Omental fat pad (tissue), 4 donors: ENCODE data around the gene ECM2. TPM values are rescaled to one million over a fixed set of nuclear protein-coding genes. Genes with fewer than 3 reads are reported as not detected.

Source experiments
- ATAC-seq: fragments of 150-250 bp; one replicate; pipeline ENCODE4 v1.9.1; 2016; ENCODE audit warnings: mild to moderate bottlenecking, moderate library complexity; ENCODE audit not compliant: low FRiP score
- DNase-seq: peaks from one replicate; pipeline ENCODE4 v3.0.0-alpha.2; 2019; ENCODE audit warnings: low spot score
- CTCF ChIP-seq, 3 donors: fragments of 450-650 bp; IDR thresholded peaks; one replicate each; pipeline ENCODE4 v1.5.1; 2016 to 2017; ENCODE audit warnings: antibody characterized with exemption in 3 of 3, mild to moderate bottlenecking in 3 of 3, moderate library complexity in 2 of 3
- total RNA-seq, 4 donors: library from RNA; depleted of rRNA; stranded (reverse); fragments of >200 nt; gene quantifications; one replicate each; pipeline ENCODE4 v1.1.0, GENCODE V29; 2016

Gene ECM2
- total RNA-seq, 4 donors from 2014 or later = 45.6 to 80.6 (median 54.1) TPM

GRCh38 chr9:92492781-92493401 is 42.9 kb downstream of the ECM2 start:
- TF ChIP-seq CTCF (IDR thresholded peaks at IDR 0.05) = no peak
- no peak for DNase-seq
- no peak for ATAC-seq

GRCh38 chr9:92488681-92489550 is 46.9 kb downstream of the ECM2 start:
- no peak for DNase-seq
- no peak for TF ChIP-seq CTCF (IDR thresholded peaks at IDR 0.05)
- no peak for ATAC-seq

- no peak for TF ChIP-seq CTCF (IDR thresholded peaks at IDR 0.05)
- ATAC-seq (no peak), DNase-seq (no peak)
Measured at GRCh38 chr9:92486371-92486770, 49.4 kb downstream of the ECM2 start.

GRCh38 chr9:92484563-92484962 is 51.2 kb downstream of the ECM2 start:
- no peak for ATAC-seq
- TF ChIP-seq CTCF (IDR thresholded peaks at IDR 0.05) = no peak
- no peak for DNase-seq

- no peak for DNase-seq
- ATAC-seq = no peak
- no peak for TF ChIP-seq CTCF (IDR thresholded peaks at IDR 0.05)
Measured at GRCh38 chr9:92483627-92484545, 51.9 kb downstream of the ECM2 start.

GRCh38 chr9:92482805-92483204 is 53.0 kb downstream of the ECM2 start:
- DNase-seq (no peak), ATAC-seq (no peak)
- no peak for TF ChIP-seq CTCF (IDR thresholded peaks at IDR 0.05)
